Ascending aorta (tissue), 2 donors: ENCODE measurements around the gene KMT5C. TPM values are rescaled to one million over a fixed set of nuclear protein-coding genes. Genes with fewer than 3 reads are reported as not detected.

ENCODE experiments used
- DNase-seq, 2 donors: peaks; one replicate each; pipeline ENCODE4 v3.0.0-alpha.2; 2019; ENCODE audit warnings: low spot score in 2 of 2
- H3K27ac ChIP-seq, 2 donors: fragments of 200-600 bp; sonication (generic); one replicate each; pipeline ENCODE4 v1.5.1; 2016 to 2017; ENCODE audit warnings: mild to moderate bottlenecking in 1 of 2
- H3K27me3 ChIP-seq: fragments of 200-600 bp; sonication (generic); one replicate; pipeline ENCODE4 v1.5.1; 2017
- H3K36me3 ChIP-seq, 2 donors: fragments of 200-600 bp; sonication (generic); one replicate each; pipeline ENCODE4 v1.5.1; 2016
- H3K4me1 ChIP-seq, 2 donors: fragments of 200-600 bp; sonication (generic); one replicate each; pipeline ENCODE4 v1.5.1; 2016 to 2017; ENCODE audit warnings: mild to moderate bottlenecking in 1 of 2
- H3K4me3 ChIP-seq, 2 donors: fragments of 200-600 bp; sonication (generic); one replicate each; pipeline ENCODE4 v1.5.1; 2016 to 2017; ENCODE audit warnings: mild to moderate bottlenecking in 1 of 2
- H3K9me3 ChIP-seq, 2 donors: fragments of 200-600 bp; sonication (generic); one replicate each; pipeline ENCODE4 v1.5.1; 2016
- intact Hi-C: fragments of 100-400 bp; cut with DNase I; formaldehyde crosslinking; loops from one replicate; pipeline ENCODE4 v1.15.1; 2023
- total RNA-seq: library from RNA; depleted of rRNA; stranded (reverse); fragments of >200 nt; gene quantifications from one replicate; pipeline ENCODE4 v1.1.0, GENCODE V29; 2016
- TF ChIP-seq, protein P1 (sequence below), 3 experiments: fragments of 200-600 bp in 2 of 3; fragments of 450-650 bp in 1 of 3; sonication (generic) in 2 of 3; IDR thresholded peaks; one replicate each; pipeline ENCODE4 v1.5.1; 2016 to 2019; ENCODE audit warnings: antibody characterized with exemption in 3 of 3, mild to moderate bottlenecking in 1 of 3, moderate library complexity in 1 of 3

Gene KMT5C
- total RNA-seq, 1 donor from 2014 or later: 21.7 TPM

DNA sequence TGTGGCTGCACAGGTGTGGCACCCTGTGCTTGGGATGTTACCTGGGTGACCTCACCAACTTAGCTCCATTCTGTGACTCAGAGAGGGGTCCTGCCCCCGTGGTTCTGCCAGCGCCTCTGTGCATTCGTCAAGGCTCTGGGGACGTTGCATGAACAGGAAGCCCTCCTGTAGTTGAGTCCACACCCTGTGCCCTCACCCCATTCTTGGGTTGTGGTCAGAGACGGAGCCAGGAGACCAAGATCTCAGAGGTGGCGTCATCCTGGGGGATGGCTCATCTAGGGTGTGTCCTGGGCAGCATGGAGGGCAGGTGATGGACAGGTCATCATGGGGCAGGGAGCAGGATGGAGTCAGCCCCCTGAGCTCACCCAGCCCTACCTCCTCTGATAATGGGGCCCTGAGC is 12.4 kb downstream of the KMT5C start:
- Histone ChIP-seq H3K36me3 (peaks cover 0 to 5% of the 10 kb centered on the region in 2 donors), H3K27me3 (peaks cover 11% of the 10 kb centered on the region), H3K4me3 (no peak overlapping the region), H3K9me3 (no peaks in the 10 kb centered on the region), H3K4me1 (peaks cover 3 to 12% of the 10 kb centered on the region in 2 donors), H3K27ac (no peak overlapping the region)
- DNase-seq: no peak
- intact Hi-C loops: no loop called here
- TF ChIP-seq, protein P1, sequence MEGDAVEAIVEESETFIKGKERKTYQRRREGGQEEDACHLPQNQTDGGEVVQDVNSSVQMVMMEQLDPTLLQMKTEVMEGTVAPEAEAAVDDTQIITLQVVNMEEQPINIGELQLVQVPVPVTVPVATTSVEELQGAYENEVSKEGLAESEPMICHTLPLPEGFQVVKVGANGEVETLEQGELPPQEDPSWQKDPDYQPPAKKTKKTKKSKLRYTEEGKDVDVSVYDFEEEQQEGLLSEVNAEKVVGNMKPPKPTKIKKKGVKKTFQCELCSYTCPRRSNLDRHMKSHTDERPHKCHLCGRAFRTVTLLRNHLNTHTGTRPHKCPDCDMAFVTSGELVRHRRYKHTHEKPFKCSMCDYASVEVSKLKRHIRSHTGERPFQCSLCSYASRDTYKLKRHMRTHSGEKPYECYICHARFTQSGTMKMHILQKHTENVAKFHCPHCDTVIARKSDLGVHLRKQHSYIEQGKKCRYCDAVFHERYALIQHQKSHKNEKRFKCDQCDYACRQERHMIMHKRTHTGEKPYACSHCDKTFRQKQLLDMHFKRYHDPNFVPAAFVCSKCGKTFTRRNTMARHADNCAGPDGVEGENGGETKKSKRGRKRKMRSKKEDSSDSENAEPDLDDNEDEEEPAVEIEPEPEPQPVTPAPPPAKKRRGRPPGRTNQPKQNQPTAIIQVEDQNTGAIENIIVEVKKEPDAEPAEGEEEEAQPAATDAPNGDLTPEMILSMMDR (IDR thresholded peaks at IDR 0.05): no peak

DNA sequence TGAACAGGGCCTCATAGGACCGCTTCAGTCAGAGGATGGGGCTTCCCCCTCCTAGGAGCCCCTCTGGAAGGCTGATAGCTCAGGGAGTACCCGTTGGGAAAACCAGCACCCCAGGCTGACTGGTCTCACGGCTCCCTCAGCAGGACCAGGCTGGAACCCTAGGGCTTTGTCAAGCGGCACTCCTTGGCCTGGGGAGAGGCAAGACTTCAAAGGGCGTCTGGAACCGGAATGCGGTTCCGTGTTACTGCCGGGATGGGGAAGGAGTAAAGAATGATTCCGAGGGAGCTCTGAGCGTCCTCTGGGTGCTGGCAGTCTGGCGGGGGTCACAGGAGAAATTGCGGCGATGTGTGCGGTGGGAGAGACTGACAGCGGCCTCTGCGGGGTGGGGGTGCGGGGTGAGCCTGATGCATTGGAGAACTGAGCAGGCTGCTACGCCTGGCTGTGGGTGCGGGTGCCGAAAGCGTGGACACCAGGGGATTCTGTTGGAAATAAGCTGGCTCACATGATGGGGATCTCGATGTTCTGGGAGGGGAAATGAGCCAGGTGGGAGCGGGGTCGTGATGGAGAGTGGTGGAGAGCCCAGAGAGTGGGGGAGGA is 13.0 kb downstream of the KMT5C start:
- no peaks in the 10 kb centered on the region for H3K9me3 ChIP-seq
- TF ChIP-seq, protein P1 (IDR thresholded peaks at IDR 0.05): no peak
- no peak overlapping the region for H3K27ac ChIP-seq
- peaks cover 11% of the 10 kb centered on the region for H3K27me3 ChIP-seq
- no peak for DNase-seq
- no peaks in the 10 kb centered on the region for H3K36me3 ChIP-seq
- no peak overlapping the region for H3K4me3 ChIP-seq
- peaks cover 3 to 12% of the 10 kb centered on the region in 2 donors for H3K4me1 ChIP-seq
- intact Hi-C loops: no loop called here

DNA sequence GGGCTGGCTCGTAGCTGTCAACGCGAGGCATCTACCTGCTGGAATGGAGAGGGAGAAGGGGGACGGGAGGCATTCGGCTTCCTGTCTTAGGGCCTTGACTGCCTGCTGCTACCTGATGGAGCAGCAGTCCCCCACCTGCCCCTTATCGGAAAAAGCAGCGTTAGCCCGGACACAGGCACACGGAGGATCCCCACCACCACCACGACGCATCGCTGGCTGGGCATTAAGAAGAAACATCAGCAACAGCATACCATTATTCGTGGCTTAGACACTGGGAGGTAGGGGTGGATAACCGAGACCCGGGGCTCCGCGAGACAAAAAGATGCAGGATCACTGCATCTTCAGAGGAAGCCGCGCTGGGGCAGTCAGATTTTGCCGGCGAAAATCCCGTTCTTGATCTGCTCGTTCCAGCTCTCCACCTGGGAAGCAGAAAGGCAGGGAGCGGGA is 13.7 kb downstream of the KMT5C start:
- H3K4me3 ChIP-seq: peak overlapping the region; percentile 47 to 59
- H3K27ac ChIP-seq: no peak overlapping the region
- H3K9me3 ChIP-seq: no peaks in the 10 kb centered on the region
- intact Hi-C loops: no loop called here
- no peak for DNase-seq
- H3K27me3 ChIP-seq: peaks cover 11% of the 10 kb centered on the region
- H3K4me1 ChIP-seq: peaks cover 3 to 12% of the 10 kb centered on the region in 2 donors
- H3K36me3 ChIP-seq: no peaks in the 10 kb centered on the region
- TF ChIP-seq, protein P1 (IDR thresholded peaks at IDR 0.05): no peak

DNA sequence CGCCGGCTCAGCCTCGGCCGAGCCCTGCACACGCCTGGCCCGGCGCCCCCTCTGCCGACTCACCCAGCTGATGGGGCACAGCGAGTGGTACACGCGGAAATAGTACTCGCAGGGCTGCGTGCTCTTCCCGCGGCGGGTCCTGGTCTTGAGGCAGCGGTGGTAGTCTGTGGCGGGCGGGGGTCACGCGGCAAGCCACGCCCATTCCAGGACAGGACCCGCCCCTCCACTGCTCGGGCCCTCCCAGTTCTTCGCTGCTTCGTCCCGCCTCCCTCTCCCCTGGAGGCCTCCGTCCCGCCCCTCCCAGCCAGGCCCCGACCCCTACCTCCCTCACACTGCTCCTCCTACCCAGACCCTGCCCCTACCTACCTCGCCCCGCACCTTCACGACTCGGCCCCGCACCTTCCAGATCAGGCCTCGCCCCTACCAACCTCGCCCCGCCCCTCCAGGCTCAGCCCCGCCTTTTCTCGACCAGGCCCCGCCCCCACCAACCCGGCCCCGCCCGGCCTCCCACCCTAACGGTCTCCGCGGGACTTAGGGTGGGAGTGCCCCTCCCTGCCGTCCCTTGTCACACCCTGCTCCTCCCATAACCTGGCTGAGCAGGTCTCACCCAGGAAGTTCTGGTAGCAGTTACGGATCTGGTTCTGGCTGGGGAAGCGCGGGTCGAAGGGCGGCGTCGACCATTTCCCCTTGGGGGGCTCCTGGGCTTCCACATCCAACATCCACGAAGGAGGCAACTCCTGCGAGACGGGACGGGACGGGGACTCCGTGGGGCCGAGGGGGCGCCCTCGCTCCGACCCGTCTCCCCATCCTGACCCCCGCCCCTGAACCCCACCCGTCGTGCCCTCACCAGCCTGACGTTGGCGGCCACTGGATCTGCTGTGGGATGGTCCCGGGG is 14.4 kb downstream of the KMT5C start:
- Histone ChIP-seq H3K36me3 (no peaks in the 10 kb centered on the region), H3K4me3 (peak overlapping the region; percentile 47 to 59), H3K27ac (no peak overlapping the region), H3K27me3 (peaks cover 11% of the 10 kb centered on the region), H3K4me1 (peaks cover 3 to 12% of the 10 kb centered on the region in 2 donors), H3K9me3 (no peaks in the 10 kb centered on the region)
- TF ChIP-seq, protein P1 (IDR thresholded peaks at IDR 0.05): no peak
- DNase-seq: peak in 1 of 2 donors; percentile 78
- intact Hi-C loops: no loop called here

DNA sequence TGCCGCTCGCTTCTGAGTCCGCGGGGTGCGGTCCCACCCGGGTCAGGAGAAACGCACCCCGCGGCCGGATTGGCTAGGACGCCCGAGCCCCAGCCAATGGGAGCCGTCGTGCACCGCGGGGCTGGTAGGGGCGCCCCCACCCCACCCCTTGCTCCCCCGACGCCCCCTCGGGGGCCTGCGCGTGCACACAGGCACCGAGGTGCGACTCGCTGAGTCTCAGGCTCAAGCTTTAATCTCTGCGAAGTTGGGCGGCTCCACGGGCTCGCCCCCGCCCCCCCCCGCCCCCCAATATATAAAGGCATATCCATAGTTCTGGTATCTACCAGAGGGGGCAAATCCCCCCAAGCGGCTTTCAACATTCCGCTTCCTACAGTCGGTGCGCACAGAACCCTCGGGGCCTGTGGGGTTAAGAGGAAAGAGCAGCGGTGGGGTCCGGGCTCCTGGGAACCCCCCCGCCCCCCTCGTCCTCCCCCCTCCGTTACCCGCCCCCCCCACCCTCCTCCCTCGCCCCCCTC is 15.1 kb downstream of the KMT5C start, which contains the start of gene COX6B2:
Gene COX6B2, minus strand, starts transcription at position 22 of the 515 bp plus-strand sequence. CDS start 198 bp downstream, outside the sequence.
- TF ChIP-seq, protein P1 (IDR thresholded peaks at IDR 0.05): no peak
- H3K27ac ChIP-seq: no peak within 1 kb of the TSS
- peaks cover 3 to 12% of the 10 kb centered on the region in 2 donors for H3K4me1 ChIP-seq
- peak within 1 kb of the TSS; percentile 47 to 59 for H3K4me3 ChIP-seq
- H3K9me3 ChIP-seq: no peaks in the 10 kb centered on the region
- DNase-seq: no peak
- H3K36me3 ChIP-seq: no peaks in the 10 kb centered on the region
- peaks cover 11% of the 10 kb centered on the region for H3K27me3 ChIP-seq
- intact Hi-C loops: no loop called here
